ENCODE results near the gene CDK16. TPM values are rescaled to one million over a fixed set of nuclear protein-coding genes. Genes with fewer than 3 reads are reported as not detected.

The CDK16 gene
- polyA plus RNA-seq, 1 donor = 65.2 TPM

DNA sequence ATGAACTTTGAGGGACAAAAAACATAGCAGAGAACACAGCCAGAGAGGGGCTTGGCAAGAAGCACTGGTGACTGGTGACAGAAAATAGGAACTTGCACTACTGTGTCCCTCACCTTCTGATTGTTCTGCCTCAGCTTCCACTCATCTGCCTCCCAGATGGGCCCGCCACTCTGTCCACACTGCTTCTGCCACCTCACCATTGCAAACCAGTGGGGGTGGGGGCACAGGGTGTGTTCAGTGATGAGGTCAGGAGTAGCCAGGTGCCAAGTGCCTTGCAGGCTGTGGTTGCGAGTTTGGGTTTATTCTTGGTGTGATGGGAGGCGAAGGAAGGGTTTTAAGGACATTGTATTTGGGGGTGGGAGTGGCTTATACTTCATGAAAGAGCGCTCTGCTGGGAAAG, 34.0 kb upstream of the CDK16 start:
- H3K27me3 ChIP-seq (ENCODE audit: control insufficient read depth, insufficient read depth, low read length) = no peaks in the 10 kb centered on the region
- H3K4me1 ChIP-seq (ENCODE audit: control insufficient read depth, insufficient read depth, low read length) = no peaks in the 10 kb centered on the region
- WGBS (ENCODE audit: insufficient coverage, low lambda C conversion rate) = no CpG with 5 or more reads among the region's 4 CpGs
- DNase-seq = no peak
- H3K36me3 ChIP-seq (ENCODE audit: control insufficient read depth, insufficient read depth, low read length) = peaks cover 49% of the 10 kb centered on the region
- no peaks in the 10 kb centered on the region for H3K9me3 ChIP-seq (ENCODE audit: control insufficient read depth, low read depth, low read length)
- no peak overlapping the region for H3K4me3 ChIP-seq (ENCODE audit: low read length)
- no peak overlapping the region for H3K27ac ChIP-seq (ENCODE audit: low read length)

DNA sequence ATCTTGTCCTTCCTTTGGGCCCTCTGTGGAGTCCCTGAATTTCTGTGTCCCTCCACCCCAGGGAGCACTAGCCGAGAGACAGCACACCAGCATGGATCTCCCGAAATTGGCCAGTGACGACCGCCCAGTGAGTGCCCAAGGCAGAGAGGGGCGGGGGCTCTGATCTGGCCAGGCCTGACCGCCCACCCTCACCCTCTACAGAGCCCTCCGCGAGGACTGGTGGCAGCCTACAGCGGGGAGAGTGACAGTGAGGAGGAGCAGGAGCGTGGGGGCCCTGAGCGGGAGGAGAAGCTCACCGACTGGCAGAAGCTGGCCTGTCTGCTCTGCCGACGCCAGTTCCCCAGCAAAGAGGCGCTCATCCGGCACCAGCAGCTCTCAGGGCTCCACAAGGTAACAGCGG, 33.2 kb upstream of the CDK16 start:
- Histone ChIP-seq H3K27me3 (ENCODE audit: control insufficient read depth, insufficient read depth, low read length) (no peaks in the 10 kb centered on the region), H3K27ac (ENCODE audit: low read length) (no peak overlapping the region), H3K36me3 (ENCODE audit: control insufficient read depth, insufficient read depth, low read length) (peaks cover 45% of the 10 kb centered on the region), H3K4me1 (ENCODE audit: control insufficient read depth, insufficient read depth, low read length) (peaks cover under 1% of the 10 kb centered on the region), H3K9me3 (ENCODE audit: control insufficient read depth, low read depth, low read length) (no peaks in the 10 kb centered on the region), H3K4me3 (ENCODE audit: low read length) (no peak overlapping the region)
- no peak for DNase-seq
- WGBS (ENCODE audit: insufficient coverage, low lambda C conversion rate) = no CpG with 5 or more reads among the region's 17 CpGs

DNA sequence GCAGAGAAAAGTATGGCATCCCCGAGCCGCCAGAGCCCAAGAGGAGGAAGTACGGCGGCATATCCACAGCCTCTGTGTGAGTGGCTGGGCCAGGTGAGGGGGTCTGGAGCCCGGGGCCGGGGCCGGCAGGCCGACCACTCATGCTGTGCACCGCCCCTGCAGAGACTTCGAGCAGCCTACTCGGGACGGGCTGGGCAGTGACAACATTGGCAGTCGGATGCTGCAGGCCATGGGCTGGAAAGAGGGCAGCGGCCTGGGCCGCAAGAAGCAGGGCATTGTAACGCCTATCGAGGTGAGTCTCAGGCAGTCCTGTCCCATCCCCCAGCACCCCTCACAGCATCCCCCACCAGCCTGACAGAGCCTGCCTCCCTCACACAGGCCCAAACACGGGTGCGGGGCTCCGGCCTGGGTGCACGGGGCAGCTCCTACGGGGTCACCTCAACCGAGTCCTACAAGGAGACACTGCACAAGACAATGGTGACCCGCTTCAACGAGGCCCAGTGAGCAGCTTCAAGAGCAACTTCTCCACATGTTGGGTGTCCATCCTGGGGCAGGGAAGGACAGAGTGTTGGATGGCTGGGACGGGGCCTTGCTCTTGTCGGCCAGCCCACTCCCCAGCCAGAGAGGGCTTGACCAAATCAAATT, 32.3 kb upstream of the CDK16 start:
- Histone ChIP-seq H3K4me1 (ENCODE audit: control insufficient read depth, insufficient read depth, low read length) (peaks cover 2% of the 10 kb centered on the region), H3K27me3 (ENCODE audit: control insufficient read depth, insufficient read depth, low read length) (no peaks in the 10 kb centered on the region), H3K27ac (ENCODE audit: low read length) (no peak overlapping the region), H3K4me3 (ENCODE audit: low read length) (no peak overlapping the region), H3K36me3 (ENCODE audit: control insufficient read depth, insufficient read depth, low read length) (peaks cover 38% of the 10 kb centered on the region), H3K9me3 (ENCODE audit: control insufficient read depth, low read depth, low read length) (no peaks in the 10 kb centered on the region)
- WGBS (ENCODE audit: insufficient coverage, low lambda C conversion rate) = no CpG with 5 or more reads among the region's 27 CpGs
- DNase-seq = no peak

DNA sequence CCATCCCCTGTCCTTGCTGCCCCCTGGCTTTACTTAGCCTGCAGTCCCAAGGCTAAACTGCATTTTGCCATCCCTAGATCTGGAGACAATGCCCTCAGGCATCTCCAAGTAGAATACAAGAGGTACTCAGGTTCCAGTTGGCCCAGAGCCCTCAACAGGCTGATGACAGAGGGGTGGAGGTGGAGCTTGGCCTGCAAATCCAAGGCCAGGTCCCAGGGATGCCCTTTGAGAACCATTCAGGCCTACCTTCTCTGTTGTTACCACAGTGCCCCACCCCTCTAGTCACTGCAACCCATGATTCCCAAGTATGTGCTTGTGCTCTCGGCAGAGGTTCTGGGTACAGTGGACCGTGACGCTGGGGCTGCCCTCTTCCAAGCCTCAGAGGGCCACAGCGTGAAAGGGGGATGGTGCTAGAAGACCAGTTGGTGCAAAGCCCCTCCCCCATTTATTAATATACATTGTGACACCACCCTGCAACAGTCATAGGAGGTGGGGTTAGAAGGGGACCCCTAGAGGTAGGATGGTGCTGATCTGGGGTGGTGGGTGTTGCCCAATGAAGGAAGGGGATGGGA, 31.3 kb upstream of the CDK16 start:
- H3K27me3 ChIP-seq (ENCODE audit: control insufficient read depth, insufficient read depth, low read length) = no peaks in the 10 kb centered on the region
- peaks cover 2% of the 10 kb centered on the region for H3K4me1 ChIP-seq (ENCODE audit: control insufficient read depth, insufficient read depth, low read length)
- no peak for DNase-seq
- no CpG with 5 or more reads among the region's 4 CpGs for WGBS (ENCODE audit: insufficient coverage, low lambda C conversion rate)
- no peaks in the 10 kb centered on the region for H3K9me3 ChIP-seq (ENCODE audit: control insufficient read depth, low read depth, low read length)
- H3K36me3 ChIP-seq (ENCODE audit: control insufficient read depth, insufficient read depth, low read length) = peaks cover 28% of the 10 kb centered on the region
- no peak overlapping the region for H3K4me3 ChIP-seq (ENCODE audit: low read length)
- no peak overlapping the region for H3K27ac ChIP-seq (ENCODE audit: low read length)

DNA sequence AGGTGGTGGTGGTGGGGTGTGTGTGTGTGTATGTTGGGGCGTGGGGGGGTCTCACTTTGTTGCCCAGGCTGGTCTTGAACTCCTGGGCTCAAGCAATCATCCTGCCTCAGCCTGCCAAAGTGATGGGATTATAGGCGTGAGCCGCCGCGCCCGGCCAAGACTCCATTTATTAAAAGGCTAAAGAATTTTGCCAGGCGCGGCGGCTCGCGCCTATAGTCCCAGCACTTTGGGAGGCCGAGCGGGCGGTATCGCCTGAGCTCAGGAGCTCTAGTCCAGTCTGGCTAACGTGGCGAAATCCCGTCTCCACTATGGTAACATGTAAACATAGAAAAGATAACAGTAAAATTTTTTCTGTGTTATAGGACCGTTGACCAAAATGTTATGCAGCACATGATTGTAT, 28.6 kb upstream of the CDK16 start:
- no peaks in the 10 kb centered on the region for H3K9me3 ChIP-seq (ENCODE audit: control insufficient read depth, low read depth, low read length)
- H3K27me3 ChIP-seq (ENCODE audit: control insufficient read depth, insufficient read depth, low read length) = no peaks in the 10 kb centered on the region
- no peak overlapping the region for H3K27ac ChIP-seq (ENCODE audit: low read length)
- no peak for DNase-seq
- H3K36me3 ChIP-seq (ENCODE audit: control insufficient read depth, insufficient read depth, low read length) = peaks cover 16% of the 10 kb centered on the region
- peaks cover 5% of the 10 kb centered on the region for H3K4me1 ChIP-seq (ENCODE audit: control insufficient read depth, insufficient read depth, low read length)
- no CpG with 5 or more reads among the region's 19 CpGs for WGBS (ENCODE audit: insufficient coverage, low lambda C conversion rate)
- H3K4me3 ChIP-seq (ENCODE audit: low read length) = no peak overlapping the region

DNA sequence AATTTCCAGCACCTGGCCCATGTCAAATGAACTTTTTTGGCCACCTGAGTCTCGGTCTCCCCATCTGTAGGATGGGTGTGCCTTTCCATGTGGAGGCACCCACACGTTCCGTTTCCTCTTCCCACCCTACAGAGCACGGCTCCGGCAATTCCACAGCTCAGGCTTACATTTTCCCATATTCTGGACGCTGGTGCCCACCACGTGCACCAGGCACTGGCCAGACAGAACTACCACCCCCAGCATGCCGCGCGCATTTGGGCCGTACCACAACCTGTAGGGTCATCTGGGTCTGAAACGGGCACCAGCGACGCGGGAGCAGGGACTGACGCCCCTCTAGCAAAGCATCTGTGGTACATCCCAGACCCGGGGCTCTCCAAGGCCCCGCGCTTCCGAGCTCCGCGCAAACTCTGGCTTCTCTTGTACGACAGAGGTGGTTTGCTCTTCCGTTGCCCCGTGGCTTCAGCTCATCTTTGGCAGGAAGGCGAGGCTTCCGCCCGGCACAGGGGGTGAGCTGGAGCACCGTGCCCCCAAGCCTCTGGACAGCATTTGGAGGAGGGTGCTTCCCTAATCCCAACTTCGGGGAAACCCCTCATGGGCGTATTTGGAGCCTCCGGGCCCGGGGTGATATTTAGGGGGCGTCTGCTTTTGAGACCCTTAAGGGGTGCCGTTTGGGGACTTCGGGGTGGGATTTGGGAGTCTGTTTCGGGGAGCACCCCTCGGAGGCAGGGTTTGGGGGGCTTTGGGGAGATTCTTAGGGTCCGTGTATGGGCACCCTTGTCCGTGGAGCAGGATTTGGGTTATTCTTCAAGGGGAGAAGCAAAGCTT, 27.8 kb upstream of the CDK16 start:
- Histone ChIP-seq H3K27ac (ENCODE audit: low read length) (no peak overlapping the region), H3K27me3 (ENCODE audit: control insufficient read depth, insufficient read depth, low read length) (no peaks in the 10 kb centered on the region), H3K4me1 (ENCODE audit: control insufficient read depth, insufficient read depth, low read length) (peaks cover 11% of the 10 kb centered on the region), H3K4me3 (ENCODE audit: low read length) (peak overlapping the region; percentile 55), H3K9me3 (ENCODE audit: control insufficient read depth, low read depth, low read length) (no peaks in the 10 kb centered on the region), H3K36me3 (ENCODE audit: control insufficient read depth, insufficient read depth, low read length) (peaks cover 10% of the 10 kb centered on the region)
- no CpG with 5 or more reads among the region's 40 CpGs for WGBS (ENCODE audit: insufficient coverage, low lambda C conversion rate)
- DNase-seq = peak; percentile 84 to 88

DNA sequence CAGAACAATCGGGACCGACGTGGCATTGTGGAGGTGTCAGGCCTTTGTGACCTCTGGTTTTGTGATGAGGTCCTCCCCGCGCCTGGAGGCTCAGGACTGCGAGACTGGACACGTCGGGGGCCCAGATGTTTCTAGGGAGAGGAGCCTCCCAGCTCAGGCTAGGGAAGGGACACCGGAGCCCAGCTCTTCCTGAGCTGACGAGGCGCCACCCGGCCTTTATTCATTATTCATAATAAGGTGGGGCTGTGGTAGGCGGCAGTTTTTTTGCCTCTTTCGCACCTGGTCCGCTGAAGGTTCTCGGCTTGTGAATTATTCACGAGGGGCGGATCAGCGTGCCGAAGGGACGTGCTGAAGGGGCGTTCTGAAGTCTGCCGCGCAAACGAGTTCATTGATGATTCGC, 27.1 kb upstream of the CDK16 start:
- peaks cover 17% of the 10 kb centered on the region for H3K4me1 ChIP-seq (ENCODE audit: control insufficient read depth, insufficient read depth, low read length)
- H3K27me3 ChIP-seq (ENCODE audit: control insufficient read depth, insufficient read depth, low read length) = no peaks in the 10 kb centered on the region
- peak overlapping the region; percentile 55 for H3K4me3 ChIP-seq (ENCODE audit: low read length)
- WGBS (ENCODE audit: insufficient coverage, low lambda C conversion rate) = no CpG with 5 or more reads among the region's 26 CpGs
- H3K9me3 ChIP-seq (ENCODE audit: control insufficient read depth, low read depth, low read length) = no peaks in the 10 kb centered on the region
- DNase-seq = peak in 1 of 2 donors; percentile 29
- H3K27ac ChIP-seq (ENCODE audit: low read length) = no peak overlapping the region
- H3K36me3 ChIP-seq (ENCODE audit: control insufficient read depth, insufficient read depth, low read length) = peaks cover 12% of the 10 kb centered on the region

DNA sequence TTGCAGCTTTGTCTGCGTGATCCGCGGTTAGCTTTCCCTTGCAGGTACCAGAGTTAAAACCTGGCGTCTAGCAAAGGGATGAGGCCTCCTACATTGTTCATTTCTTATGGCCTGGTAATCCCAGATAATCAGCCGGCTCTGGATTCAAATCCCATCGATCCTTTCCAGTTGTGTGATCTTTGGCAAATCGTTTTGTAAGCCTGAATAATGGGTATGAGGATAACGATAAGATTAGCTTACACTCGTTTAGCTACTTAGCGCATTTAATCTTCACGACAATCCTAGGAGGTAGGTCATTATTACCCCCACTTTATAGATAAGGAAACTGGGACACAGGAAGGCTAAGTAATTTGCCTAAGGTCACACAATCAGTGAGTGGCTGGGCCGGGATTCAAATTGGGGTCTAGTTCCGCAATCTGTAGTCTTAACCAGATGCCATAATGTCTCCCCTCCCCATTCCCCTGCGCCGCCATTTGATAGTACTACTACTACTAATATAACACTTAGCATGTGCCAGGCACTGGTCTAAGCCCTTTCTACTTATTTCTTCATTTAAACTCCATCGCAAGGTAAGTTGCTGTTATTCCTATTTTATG, 26.6 kb upstream of the CDK16 start:
- no peak overlapping the region for H3K27ac ChIP-seq (ENCODE audit: low read length)
- no CpG with 5 or more reads among the region's 16 CpGs for WGBS (ENCODE audit: insufficient coverage, low lambda C conversion rate)
- no peak for DNase-seq

DNA sequence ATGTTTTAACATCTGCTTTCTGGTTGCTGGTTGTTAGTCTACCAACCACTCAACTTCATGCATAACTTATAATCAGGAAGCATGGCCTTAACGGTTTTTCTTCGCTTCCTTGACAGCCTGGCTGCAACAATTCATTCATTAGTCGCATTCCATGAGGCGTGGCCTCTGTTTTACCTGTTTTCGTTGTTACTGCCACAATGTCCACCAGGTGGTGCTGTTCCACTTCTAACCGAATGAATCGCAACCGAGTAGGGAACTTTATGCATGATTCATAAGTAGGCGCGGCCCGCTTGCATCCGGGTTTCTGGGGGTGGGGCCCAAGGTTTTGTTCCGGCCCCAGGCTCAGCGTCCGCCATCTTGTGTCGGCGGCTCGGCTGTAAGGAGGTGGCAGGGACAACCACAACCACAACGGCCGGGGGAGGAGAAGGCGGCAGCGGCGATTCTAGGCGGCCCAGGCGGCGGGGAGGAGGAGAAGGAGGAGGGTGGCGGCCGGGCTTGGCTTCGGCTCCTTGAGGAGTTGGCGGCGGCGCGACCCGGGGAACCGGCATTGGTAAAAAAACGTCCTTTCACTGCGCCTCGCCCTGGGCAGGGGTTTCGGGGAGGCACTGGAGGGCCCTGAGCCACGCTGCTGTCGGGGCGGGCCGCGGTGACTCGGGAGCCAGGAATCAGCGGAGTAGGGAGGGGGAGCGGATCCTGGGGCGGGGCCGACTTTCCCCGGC, 24.8 kb upstream of the CDK16 start, which contains the start of gene UBA1:
TSS of gene UBA1 (plus strand) at position 355 of the 719 bp plus-strand sequence. CDS start 4,974 bp downstream, outside the sequence.
- H3K27ac ChIP-seq (ENCODE audit: low read length) = peak within 1 kb of the TSS; percentile 93
- H3K4me1 ChIP-seq (ENCODE audit: control insufficient read depth, insufficient read depth, low read length) = peaks cover 25% of the 10 kb centered on the region
- no peaks in the 10 kb centered on the region for H3K9me3 ChIP-seq (ENCODE audit: control insufficient read depth, low read depth, low read length)
- DNase-seq = peak; percentile 92 to 96
- WGBS (ENCODE audit: insufficient coverage, low lambda C conversion rate) = no CpG with 5 or more reads among the region's 50 CpGs
- H3K27me3 ChIP-seq (ENCODE audit: control insufficient read depth, insufficient read depth, low read length) = no peaks in the 10 kb centered on the region
- H3K4me3 ChIP-seq (ENCODE audit: low read length) = peak within 1 kb of the TSS; percentile 98
- H3K36me3 ChIP-seq (ENCODE audit: control insufficient read depth, insufficient read depth, low read length) = peaks cover 14% of the 10 kb centered on the region

More for the DNA sequence above, 26.6 kb upstream of the CDK16 start:
- Histone ChIP-seq H3K4me1 (ENCODE audit: control insufficient read depth, insufficient read depth, low read length) (peaks cover 21% of the 10 kb centered on the region), H3K27me3 (ENCODE audit: control insufficient read depth, insufficient read depth, low read length) (no peaks in the 10 kb centered on the region), H3K36me3 (ENCODE audit: control insufficient read depth, insufficient read depth, low read length) (peaks cover 7% of the 10 kb centered on the region), H3K4me3 (ENCODE audit: low read length) (peak overlapping the region; percentile 55), H3K9me3 (ENCODE audit: control insufficient read depth, low read depth, low read length) (no peaks in the 10 kb centered on the region)

All from large intestine (tissue), 3 donors.